HUES64 (cell line): ENCODE measurements around the gene RNGTT.

Experiments
- H3K27ac ChIP-seq: 2 replicates; pipeline ENCODE4 v1.7.0; 2013; ENCODE audit warnings: low read depth, low read length, inconsistent platforms
- H3K27me3 ChIP-seq: 2 replicates; pipeline ENCODE4 v1.6.1; 2013; ENCODE audit warnings: mild to moderate bottlenecking, low read length; ENCODE audit not compliant: insufficient read depth
- H3K36me3 ChIP-seq: 2 replicates; pipeline ENCODE4 v1.6.1; 2013; ENCODE audit warnings: mild to moderate bottlenecking, low read length; ENCODE audit not compliant: insufficient read depth
- H3K4me1 ChIP-seq: 2 replicates; pipeline ENCODE4 v1.6.1; 2013; ENCODE audit warnings: mild to moderate bottlenecking, low read length, moderate library complexity; ENCODE audit not compliant: insufficient read depth
- H3K4me3 ChIP-seq: 2 replicates; pipeline ENCODE4 v1.5.1; 2013; ENCODE audit warnings: mild to moderate bottlenecking, low read length, moderate library complexity
- H3K9ac ChIP-seq: 2 replicates; pipeline ENCODE4 v1.6.1; 2013; ENCODE audit warnings: mild to moderate bottlenecking, low read depth, low read length
- H3K9me3 ChIP-seq: 2 replicates; pipeline ENCODE4 v1.6.1; 2013; ENCODE audit warnings: low read depth, low read length; ENCODE audit not compliant: insufficient read depth
- WGBS: fragments of 150-250, 120-280 bp; methylation state at CpG from one replicate; pipeline ENCODE4 v1.1.7; 2013; ENCODE audit warnings: missing lambda C conversion rate; 5-methylcytosine and 5-hydroxymethylcytosine counted together

The RNGTT gene

GRCh38 chr6:88619951-88620350 lies 343.5 kb downstream of the RNGTT start:
- H3K36me3 ChIP-seq, result no peaks in the 10 kb centered on the region
- no peak overlapping the region for H3K27ac ChIP-seq
- no peak overlapping the region for H3K9ac ChIP-seq
- H3K27me3 ChIP-seq, result no peaks in the 10 kb centered on the region
- WGBS, result 97% methylated on average over 7 of the region's 7 CpGs
- no peak overlapping the region for H3K4me3 ChIP-seq
- peaks cover 13% of the 10 kb centered on the region for H3K4me1 ChIP-seq
- no peaks in the 10 kb centered on the region for H3K9me3 ChIP-seq

- no peaks in the 10 kb centered on the region; the same call in 1 of the 2 replicates for H3K4me1 ChIP-seq
- H3K9me3 ChIP-seq, result no peaks in the 10 kb centered on the region
- no peak overlapping the region for H3K4me3 ChIP-seq
- H3K9ac ChIP-seq, result no peak overlapping the region
- 100% methylated on average over 1 of the region's 1 CpG for WGBS
- peaks cover 15% of the 10 kb centered on the region; the same call in 1 of the 2 replicates for H3K36me3 ChIP-seq
- H3K27me3 ChIP-seq, result no peaks in the 10 kb centered on the region
- no peak overlapping the region for H3K27ac ChIP-seq
Observed at GRCh38 chr6:88616380-88616779, 347.0 kb downstream of the RNGTT start.

GRCh38 chr6:88614316-88614877 lies 349.0 kb downstream of the RNGTT start:
- Histone ChIP-seq H3K27ac (no peak overlapping the region), H3K9ac (no peak overlapping the region), H3K36me3 (peaks cover 15% of the 10 kb centered on the region; the same call in 1 of the 2 replicates), H3K27me3 (no peaks in the 10 kb centered on the region), H3K4me1 (no peaks in the 10 kb centered on the region; the same call in 1 of the 2 replicates), H3K4me3 (no peak overlapping the region), H3K9me3 (no peaks in the 10 kb centered on the region)
- 88% methylated on average over 2 of the region's 3 CpGs for WGBS

GRCh38 chr6:88612631-88613030 lies 350.8 kb downstream of the RNGTT start:
- Histone ChIP-seq H3K27me3 (no peaks in the 10 kb centered on the region), H3K9ac (no peak overlapping the region), H3K9me3 (no peaks in the 10 kb centered on the region), H3K36me3 (peaks cover 15% of the 10 kb centered on the region; the same call in 1 of the 2 replicates), H3K27ac (no peak overlapping the region), H3K4me1 (no peaks in the 10 kb centered on the region; the same call in 1 of the 2 replicates), H3K4me3 (no peak overlapping the region)
- WGBS, result 95% methylated on average over 5 of the region's 5 CpGs

- H3K9me3 ChIP-seq, result no peaks in the 10 kb centered on the region
- no peaks in the 10 kb centered on the region; the same call in 1 of the 2 replicates for H3K4me1 ChIP-seq
- H3K27ac ChIP-seq, result no peak overlapping the region
- H3K36me3 ChIP-seq, result peaks cover 15% of the 10 kb centered on the region; the same call in 1 of the 2 replicates
- no peaks in the 10 kb centered on the region for H3K27me3 ChIP-seq
- no peak overlapping the region for H3K4me3 ChIP-seq
- WGBS, result 96% methylated on average over 4 of the region's 4 CpGs
- H3K9ac ChIP-seq, result no peak overlapping the region
Observed at GRCh38 chr6:88611721-88612120, 351.7 kb downstream of the RNGTT start.

GRCh38 chr6:88609983-88610382 lies 353.4 kb downstream of the RNGTT start:
- no peaks in the 10 kb centered on the region for H3K27me3 ChIP-seq
- peaks cover 15% of the 10 kb centered on the region; the same call in 1 of the 2 replicates for H3K36me3 ChIP-seq
- WGBS, result 96% methylated on average over 3 of the region's 3 CpGs
- H3K4me1 ChIP-seq, result no peaks in the 10 kb centered on the region
- H3K9me3 ChIP-seq, result no peaks in the 10 kb centered on the region
- no peak overlapping the region for H3K4me3 ChIP-seq
- H3K9ac ChIP-seq, result no peak overlapping the region
- H3K27ac ChIP-seq, result no peak overlapping the region

- Histone ChIP-seq H3K9ac (no peak overlapping the region), H3K27ac (no peak overlapping the region), H3K27me3 (no peaks in the 10 kb centered on the region), H3K36me3 (no peaks in the 10 kb centered on the region), H3K4me1 (no peaks in the 10 kb centered on the region), H3K4me3 (no peak overlapping the region), H3K9me3 (no peaks in the 10 kb centered on the region)
- 88% methylated on average over 3 of the region's 3 CpGs for WGBS
Observed at GRCh38 chr6:88605271-88605670, 358.1 kb downstream of the RNGTT start.

- no peaks in the 10 kb centered on the region for H3K27me3 ChIP-seq
- H3K4me3 ChIP-seq, result no peak overlapping the region
- WGBS, result 83% methylated on average over 6 of the region's 6 CpGs
- H3K4me1 ChIP-seq, result no peaks in the 10 kb centered on the region
- H3K27ac ChIP-seq, result no peak overlapping the region
- no peaks in the 10 kb centered on the region for H3K36me3 ChIP-seq
- no peak overlapping the region for H3K9ac ChIP-seq
- H3K9me3 ChIP-seq, result no peaks in the 10 kb centered on the region
Observed at GRCh38 chr6:88599571-88599970, 363.8 kb downstream of the RNGTT start.

GRCh38 chr6:88596801-88597200 lies 366.6 kb downstream of the RNGTT start:
- no peaks in the 10 kb centered on the region for H3K4me1 ChIP-seq
- H3K4me3 ChIP-seq, result no peak overlapping the region
- H3K36me3 ChIP-seq, result no peaks in the 10 kb centered on the region
- no peaks in the 10 kb centered on the region for H3K9me3 ChIP-seq
- H3K27me3 ChIP-seq, result no peaks in the 10 kb centered on the region
- no peak overlapping the region for H3K27ac ChIP-seq
- H3K9ac ChIP-seq, result no peak overlapping the region
- 96% methylated on average over 4 of the region's 4 CpGs for WGBS

- Histone ChIP-seq H3K4me3 (no peak overlapping the region), H3K27ac (no peak overlapping the region), H3K36me3 (no peaks in the 10 kb centered on the region), H3K9me3 (no peaks in the 10 kb centered on the region), H3K27me3 (no peaks in the 10 kb centered on the region), H3K9ac (no peak overlapping the region), H3K4me1 (peaks cover 12% of the 10 kb centered on the region; the same call in 1 of the 2 replicates)
- WGBS, result 97% methylated on average over 3 of the region's 3 CpGs
Observed at GRCh38 chr6:88588938-88589337, 374.5 kb downstream of the RNGTT start.

- Histone ChIP-seq H3K4me3 (no peak overlapping the region), H3K9ac (no peak overlapping the region), H3K9me3 (no peaks in the 10 kb centered on the region), H3K4me1 (peaks cover 12% of the 10 kb centered on the region; the same call in 1 of the 2 replicates), H3K27ac (no peak overlapping the region), H3K36me3 (no peaks in the 10 kb centered on the region), H3K27me3 (no peaks in the 10 kb centered on the region)
- whole genome bisulfite sequencing, result 84% methylated on average over 12 of the region's 12 CpGs
Observed at GRCh38 chr6:88587150-88587520, 376.3 kb downstream of the RNGTT start.
